Activated T-helper 1 cell treated with anti-CD3 and anti-CD28 coated beads, Interleukin-2, amount 50 U/mL, for 16 hours (primary cell): ENCODE data around the gene HSPA12B.
A peak's percentile ranks its signal among the peaks of the same experiment; 100 is the strongest.
"Not testable (repeated sequence)": the region's sequence is repeated elsewhere in the genome, so short reads cannot be mapped to it uniquely, and the experiment has no call there.

Experiments used
- DNase-seq, 2 donors: peaks; one replicate each; pipeline ENCODE4 v3.0.0-alpha.2; 2020; ENCODE audit warnings: low read depth in 1 of 2, low spot score in 1 of 2

HSPA12B gene

DNA sequence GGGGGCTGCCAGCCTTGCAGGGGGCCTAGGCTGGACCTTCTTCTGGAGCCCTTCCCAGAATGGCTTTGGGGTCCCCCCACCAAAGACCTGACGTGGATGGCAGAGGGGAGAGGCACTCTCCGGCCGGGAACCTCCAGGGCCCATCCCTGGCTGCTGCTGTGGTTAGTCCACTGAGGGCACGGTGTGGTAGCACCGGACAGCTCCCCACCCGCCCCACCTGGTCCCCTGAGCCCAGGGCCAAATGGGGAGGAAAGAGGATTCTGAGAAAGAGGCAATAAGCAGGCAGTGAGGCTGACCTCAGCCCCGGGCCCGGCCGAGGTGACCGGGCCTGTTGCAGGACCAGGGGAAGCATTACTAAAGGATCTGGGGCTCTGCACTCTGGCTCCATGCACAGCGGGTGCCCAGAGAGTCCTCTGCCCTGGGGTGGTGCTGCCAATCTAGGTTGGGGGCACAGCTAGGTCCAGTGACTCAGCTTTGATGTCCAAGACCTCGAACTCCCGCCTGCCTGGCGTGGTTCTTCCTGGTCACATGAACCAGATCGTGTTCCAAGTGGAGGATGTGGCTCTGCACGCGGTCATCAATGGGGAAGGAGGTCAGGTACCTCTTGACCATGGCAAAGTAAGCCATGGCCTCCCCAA lies 51.9 kb downstream of the HSPA12B start:
- no peak for DNase-seq

DNA sequence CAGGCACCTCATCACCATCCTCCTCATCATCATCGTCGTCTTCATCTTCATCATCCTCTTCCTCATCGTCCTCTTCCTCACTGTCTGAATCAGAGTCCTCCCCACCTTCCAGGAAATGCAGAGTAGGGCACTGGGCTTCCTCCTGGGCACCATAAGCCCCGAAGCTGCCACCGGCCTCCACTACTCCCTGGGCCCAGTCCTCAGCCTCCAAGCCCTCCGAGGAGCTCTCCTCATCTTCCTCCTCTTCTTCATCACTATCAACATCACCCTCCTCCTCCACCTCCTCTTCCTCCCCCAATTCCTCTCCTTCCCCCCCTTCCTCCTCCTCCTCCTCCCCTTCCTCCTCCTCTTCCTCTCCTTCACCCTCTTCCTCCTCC lies 52.4 kb downstream of the HSPA12B start:
- DNase-seq = no peak

- DNase-seq = no peak
Observed at GRCh38 chr20:3785240-3786125, 53.0 kb downstream of the HSPA12B start.

DNA sequence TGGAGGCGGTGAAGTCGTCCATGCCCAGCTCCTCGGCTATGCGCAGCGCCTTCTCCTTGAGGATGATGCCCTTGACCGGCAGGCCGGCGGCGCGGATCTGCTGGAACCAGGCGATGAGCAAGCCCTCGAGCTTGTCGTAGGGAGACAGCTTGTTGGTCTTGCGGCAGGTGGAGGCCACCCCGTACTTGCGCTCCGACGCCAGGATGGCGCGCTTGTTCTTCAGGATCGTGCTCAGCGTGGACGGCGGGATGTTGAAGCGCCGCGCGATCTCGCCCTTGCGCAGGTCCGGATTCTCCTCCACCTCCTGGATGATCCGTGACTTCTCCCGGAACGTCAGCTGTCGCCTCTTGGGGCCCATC lies 53.6 kb downstream of the HSPA12B start:
- DNase-seq = no peak

GRCh38 chr20:3786665-3787323 lies 54.3 kb downstream of the HSPA12B start, which contains the start of gene CENPB:
TSS of gene CENPB (minus strand) at chr20:3786740. CDS start at chr20:3786483, 257 bp downstream.
- peak; percentile 86 to 88 for DNase-seq

DNA sequence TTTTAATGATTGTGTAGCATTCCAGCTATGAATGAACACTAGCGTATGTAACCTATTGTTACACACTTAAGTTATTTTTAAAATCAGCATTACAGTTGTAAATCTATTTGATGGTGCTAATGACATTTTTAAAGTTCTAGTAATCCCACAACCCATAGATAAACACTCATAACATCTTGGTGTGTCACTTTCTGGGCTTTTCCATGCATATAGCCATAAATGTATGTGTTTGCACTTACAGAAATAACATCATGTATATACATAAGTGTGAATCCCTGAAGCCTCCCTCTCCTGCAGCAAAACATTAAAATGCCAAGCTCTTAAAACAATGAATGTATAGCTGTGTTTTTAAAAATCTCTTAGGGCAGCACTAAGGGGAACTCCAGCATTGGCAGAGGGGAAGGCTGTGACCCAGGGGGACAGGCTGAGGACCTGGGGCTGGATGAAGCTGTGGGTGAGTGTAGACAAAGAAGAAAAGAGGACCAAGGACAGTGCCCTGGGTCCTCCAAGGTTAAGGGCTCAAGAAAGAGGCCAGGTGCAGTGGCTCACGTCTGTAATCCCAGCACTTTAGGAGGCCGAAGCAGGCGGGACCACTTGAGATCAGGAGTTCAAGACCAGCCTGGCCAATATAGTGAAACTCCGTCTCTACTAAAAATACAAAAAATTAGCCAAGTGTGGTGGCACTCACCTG lies 55.0 kb downstream of the HSPA12B start:
- DNase-seq = no peak

GRCh38 chr20:3788685-3789155 lies 56.2 kb downstream of the HSPA12B start:
- no peak for DNase-seq

DNA sequence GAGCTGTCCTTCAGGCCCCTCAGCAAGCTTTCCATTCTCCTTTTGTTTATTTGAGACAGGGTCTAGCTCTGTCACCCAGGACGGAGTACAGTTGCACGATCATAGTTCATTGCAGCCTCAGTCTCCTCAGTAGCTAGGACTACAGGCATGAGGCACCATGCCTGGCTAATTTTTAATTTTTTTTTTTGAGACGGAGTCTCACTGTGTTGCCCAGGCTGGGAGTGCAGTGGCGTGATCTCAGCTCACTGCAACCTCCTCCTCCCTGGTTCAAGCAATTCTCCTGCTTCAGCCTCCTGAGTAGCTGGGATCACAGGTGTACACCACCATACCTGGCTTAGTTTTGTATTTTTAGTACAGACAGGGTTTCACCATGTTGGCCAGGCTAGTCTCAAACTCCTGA lies 56.7 kb downstream of the HSPA12B start:
- DNase-seq = not testable (repeated sequence)

DNA sequence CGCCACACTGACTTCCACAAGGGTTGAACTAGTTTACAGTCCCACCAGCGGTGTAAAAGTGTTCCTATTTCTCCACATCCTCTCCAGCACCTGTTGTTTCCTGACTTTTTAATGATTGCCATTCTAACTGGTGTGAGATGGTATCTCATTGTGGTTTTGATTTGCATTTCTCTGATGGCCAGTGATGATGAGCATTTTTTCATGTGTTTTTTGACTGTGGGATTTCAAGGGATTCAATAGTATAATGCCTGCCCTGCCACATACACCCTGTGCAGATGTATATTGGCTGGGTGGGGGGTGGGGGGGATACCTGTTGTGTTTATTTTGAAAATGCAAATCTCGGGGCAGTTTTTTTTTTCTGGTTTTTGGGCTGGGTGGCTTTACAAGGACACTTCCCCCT lies 61.7 kb downstream of the HSPA12B start:
- DNase-seq = not testable (repeated sequence)

GRCh38 chr20:3794701-3795420 lies 62.4 kb downstream of the HSPA12B start:
- DNase-seq = no peak

DNA sequence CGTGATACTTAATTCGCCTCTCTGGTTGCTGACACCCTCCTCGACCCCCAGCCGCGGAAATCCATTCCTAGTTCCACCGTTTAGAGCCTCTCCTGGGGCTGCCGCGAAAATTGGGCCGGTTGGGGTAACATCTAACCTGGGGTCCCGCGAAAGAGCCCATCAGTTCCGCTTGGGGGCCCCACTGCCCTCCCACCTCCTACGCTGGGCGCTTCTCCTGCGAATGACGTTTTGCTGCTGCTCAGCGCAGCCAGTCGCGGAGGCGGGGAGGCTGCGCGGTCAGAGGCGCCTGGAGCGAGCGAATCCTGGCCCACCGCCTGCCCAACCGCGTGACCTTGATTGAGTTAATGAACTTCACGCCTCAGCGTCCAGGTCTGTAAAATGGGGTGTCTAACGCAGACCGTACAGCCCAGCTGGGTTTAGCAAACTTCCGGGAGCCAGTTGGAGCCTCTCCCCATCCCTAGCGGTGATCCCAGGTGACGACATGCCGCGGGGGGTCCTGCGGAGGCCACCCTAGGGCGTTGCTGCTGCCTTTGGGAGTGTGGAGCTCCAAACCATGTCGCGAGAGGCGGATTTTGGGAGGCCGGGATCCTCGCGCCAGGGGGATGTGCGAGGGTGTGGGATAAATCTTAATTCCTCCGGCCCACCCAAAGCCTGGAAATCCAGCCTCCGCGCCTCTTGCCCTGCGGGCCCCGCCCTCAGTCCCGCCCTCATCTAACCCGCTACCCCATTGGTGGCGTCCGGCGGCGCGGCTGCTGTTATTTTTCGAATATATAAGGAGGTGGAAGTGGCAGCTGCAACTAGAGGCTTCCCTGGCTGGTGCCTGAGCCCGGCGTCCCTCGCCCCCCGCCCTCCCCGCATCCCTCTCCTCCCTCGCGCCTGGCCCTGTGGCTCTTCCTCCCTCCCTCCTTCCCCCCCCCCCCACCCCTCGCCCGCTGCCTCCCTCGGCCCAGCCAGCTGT lies 63.3 kb downstream of the HSPA12B start, which contains the start of gene CDC25B:
TSS of gene CDC25B (plus strand) at position 800 of the 958 bp plus-strand sequence. CDS start 222 bp downstream, outside the sequence.
- peak; percentile 75 to 86 for DNase-seq

DNA sequence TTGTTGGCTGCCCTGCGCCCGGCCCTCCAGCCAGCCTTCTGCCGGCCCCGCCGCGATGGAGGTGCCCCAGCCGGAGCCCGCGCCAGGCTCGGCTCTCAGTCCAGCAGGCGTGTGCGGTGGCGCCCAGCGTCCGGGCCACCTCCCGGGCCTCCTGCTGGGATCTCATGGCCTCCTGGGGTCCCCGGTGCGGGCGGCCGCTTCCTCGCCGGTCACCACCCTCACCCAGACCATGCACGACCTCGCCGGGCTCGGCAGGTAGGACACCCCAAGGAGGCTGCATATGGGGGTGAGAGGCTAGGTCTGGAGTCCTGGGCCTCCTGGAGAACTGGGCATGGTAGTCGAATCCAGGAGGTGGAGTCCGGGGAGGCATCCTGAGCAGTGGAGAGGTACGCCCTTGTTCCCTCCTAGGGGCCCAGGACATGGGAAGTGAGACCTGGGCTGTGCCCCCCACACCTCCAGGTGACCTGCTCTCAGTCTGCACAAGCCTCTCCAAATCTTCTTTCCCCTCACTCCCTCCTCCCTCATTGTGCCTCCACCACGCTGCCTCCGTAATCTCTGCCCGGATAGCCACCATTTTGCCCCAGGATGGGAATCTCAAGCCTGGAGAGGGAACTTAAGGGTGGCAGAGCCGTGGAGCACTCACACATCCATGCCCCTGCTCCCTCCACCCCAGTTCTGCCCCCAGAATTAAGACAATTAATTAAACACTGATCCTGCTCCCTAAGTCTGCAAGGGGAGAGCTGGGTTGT lies 64.2 kb downstream of the HSPA12B start:
- DNase-seq = no peak

DNA sequence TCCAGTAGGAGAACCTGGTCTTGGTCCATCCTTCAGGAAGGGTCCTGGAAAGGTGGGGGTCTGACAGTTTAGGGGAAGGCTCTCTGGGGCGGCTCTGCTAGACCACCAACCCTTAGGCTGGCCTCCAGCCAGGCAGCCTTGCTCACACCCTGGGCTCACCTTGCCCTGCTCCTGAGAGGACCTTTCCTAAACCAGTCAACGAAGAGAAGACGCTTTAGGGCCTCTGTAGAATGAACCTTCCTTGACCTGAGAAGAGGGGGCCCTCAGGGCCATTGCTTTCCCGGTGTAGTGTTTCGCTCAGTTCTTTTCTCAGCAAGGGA lies 64.7 kb downstream of the HSPA12B start:
- DNase-seq = no peak

DNA sequence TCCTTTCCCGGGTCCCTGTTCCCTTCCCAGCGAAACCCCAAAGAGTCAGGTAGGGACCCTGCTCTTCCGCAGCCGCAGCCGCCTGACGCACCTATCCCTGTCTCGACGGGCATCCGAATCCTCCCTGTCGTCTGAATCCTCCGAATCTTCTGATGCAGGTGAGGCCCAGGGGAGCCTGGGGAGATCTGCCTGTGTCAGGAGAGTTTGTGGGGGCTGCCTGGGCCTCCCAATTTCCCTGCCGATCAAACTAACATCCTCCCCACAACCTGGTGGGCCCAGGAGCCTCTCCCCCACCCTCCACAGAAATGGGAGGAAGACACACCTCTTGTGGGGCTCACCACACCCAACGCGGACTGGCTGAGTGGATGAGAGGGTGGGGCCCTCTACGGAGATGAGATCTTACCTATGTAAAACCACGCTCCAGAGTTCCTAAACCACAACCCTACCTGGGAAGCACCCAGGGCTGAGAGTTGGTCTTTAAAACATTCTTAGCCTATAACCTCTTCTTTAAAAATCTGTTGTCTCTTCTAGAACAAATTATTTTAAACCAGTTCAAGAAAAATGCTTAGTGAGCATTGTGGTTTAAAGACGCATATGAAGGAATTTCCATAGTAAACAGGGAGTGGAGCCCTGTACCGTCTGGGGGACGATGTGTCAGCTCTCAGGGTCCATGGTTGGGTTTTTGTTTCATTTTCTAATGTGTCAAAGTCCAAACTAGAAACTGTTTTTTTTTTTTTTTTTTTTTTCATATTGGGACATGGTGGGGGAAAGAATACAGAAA lies 65.3 kb downstream of the HSPA12B start:
- no peak for DNase-seq

DNA sequence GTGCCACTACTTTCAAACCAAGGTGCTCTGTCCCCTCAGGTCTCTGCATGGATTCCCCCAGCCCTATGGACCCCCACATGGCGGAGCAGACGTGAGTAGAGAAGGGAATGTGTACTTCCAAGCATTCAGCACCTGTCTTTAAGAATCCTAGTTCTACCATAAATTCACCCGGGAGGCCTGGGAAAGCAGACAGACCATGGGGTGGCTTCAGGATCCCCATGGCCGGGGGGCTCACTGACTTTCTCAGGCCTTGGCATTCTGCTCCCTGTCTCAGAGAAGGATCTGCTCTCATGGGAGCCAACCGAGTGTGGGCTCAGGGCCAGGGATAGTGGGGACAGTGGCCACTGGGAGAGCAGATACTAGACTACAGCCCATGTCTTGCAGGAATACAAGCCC lies 65.9 kb downstream of the HSPA12B start:
- no peak for DNase-seq

DNA sequence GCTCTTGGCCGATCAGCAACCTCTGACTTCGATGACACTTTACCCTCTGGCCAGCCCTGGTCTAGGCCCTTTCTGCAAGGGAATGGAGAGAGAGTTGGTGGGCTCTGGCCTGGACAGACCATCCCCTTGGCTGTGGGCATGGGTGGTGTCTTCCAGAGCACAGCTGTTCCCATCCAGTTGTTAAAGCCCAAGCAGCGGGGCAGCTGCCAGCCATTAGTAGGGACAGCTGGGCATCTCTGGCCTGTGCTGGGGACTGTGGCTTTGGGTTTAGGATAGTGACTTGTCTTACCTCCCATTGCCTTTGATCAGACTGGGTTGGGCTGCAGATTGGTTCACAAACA lies 66.4 kb downstream of the HSPA12B start:
- DNase-seq = no peak

- no peak for DNase-seq
Observed at GRCh38 chr20:3800256-3800877, 67.9 kb downstream of the HSPA12B start.

GRCh38 chr20:3800878-3801260 lies 68.4 kb downstream of the HSPA12B start:
- DNase-seq = no peak
